ENCODE measurements around the gene MAGI1. TPM values are rescaled to one million over a fixed set of nuclear protein-coding genes. Genes with fewer than 3 reads are reported as not detected.

MAGI1 gene
- total RNA-seq, 2 experiments from 2014 or later, result 0.47 to 0.51 TPM

GRCh38 chr3:65532749-65533148 lies 506.0 kb downstream of the MAGI1 start:
- no peak for DNase-seq
- H3K27ac Mint-ChIP-seq, result no peak overlapping the region
- ChIA-PET CTCF (no interaction called here), POLR2A (no interaction called here)
- H3K36me3 Mint-ChIP-seq (ENCODE audit: low read depth), result no peaks in the 10 kb centered on the region
- H3K9me3 Mint-ChIP-seq, result no peaks in the 10 kb centered on the region
- no peak for TF ChIP-seq CTCF (IDR thresholded peaks at IDR 0.05)
- no peaks in the 10 kb centered on the region for H3K27me3 Mint-ChIP-seq
- ATAC-seq, result no peak
- no peaks in the 10 kb centered on the region for H3K4me1 Mint-ChIP-seq (ENCODE audit: low read depth)
- intact Hi-C loops (cut with micrococcal nuclease), result no loop called here
- H3K4me3 Mint-ChIP-seq, result no peak overlapping the region

GRCh38 chr3:65532215-65532614 lies 506.5 kb downstream of the MAGI1 start:
- H3K36me3 Mint-ChIP-seq (ENCODE audit: low read depth), result no peaks in the 10 kb centered on the region
- CTCF ChIA-PET, result no interaction called here
- no peaks in the 10 kb centered on the region for H3K4me1 Mint-ChIP-seq (ENCODE audit: low read depth)
- no peaks in the 10 kb centered on the region for H3K9me3 Mint-ChIP-seq
- no peak for TF ChIP-seq CTCF (IDR thresholded peaks at IDR 0.05)
- no peak overlapping the region for H3K27ac Mint-ChIP-seq
- DNase-seq, result no peak
- ATAC-seq, result no peak
- intact Hi-C loops (cut with micrococcal nuclease), result no loop called here
- H3K27me3 Mint-ChIP-seq, result no peaks in the 10 kb centered on the region
- no peak overlapping the region for H3K4me3 Mint-ChIP-seq
- POLR2A ChIA-PET, result no interaction called here

GRCh38 chr3:65531499-65531898 lies 507.2 kb downstream of the MAGI1 start:
- H3K4me1 Mint-ChIP-seq (ENCODE audit: low read depth), result no peaks in the 10 kb centered on the region

GRCh38 chr3:65526656-65527055 lies 512.1 kb downstream of the MAGI1 start:
- Mint-ChIP-seq H3K27ac (no peak overlapping the region), H3K36me3 (ENCODE audit: low read depth) (no peaks in the 10 kb centered on the region), H3K4me3 (no peak overlapping the region), H3K9me3 (no peaks in the 10 kb centered on the region), H3K27me3 (no peaks in the 10 kb centered on the region), H3K4me1 (ENCODE audit: low read depth) (no peaks in the 10 kb centered on the region)
- ChIA-PET CTCF (no interaction called here), POLR2A (no interaction called here)
- intact Hi-C loops (cut with micrococcal nuclease), result no loop called here
- ATAC-seq (no peak), DNase-seq (no peak)
- no peak for TF ChIP-seq CTCF (IDR thresholded peaks at IDR 0.05)

More at GRCh38 chr3:65531499-65531898, 507.2 kb downstream of the MAGI1 start:
- no peak for TF ChIP-seq CTCF (IDR thresholded peaks at IDR 0.05)
- intact Hi-C loops (cut with micrococcal nuclease), result no loop called here
- CTCF ChIA-PET, result no interaction called here
- no peaks in the 10 kb centered on the region for H3K36me3 Mint-ChIP-seq (ENCODE audit: low read depth)
- ATAC-seq (no peak), DNase-seq (no peak)
- no peak overlapping the region for H3K27ac Mint-ChIP-seq
- no peaks in the 10 kb centered on the region for H3K9me3 Mint-ChIP-seq
- H3K27me3 Mint-ChIP-seq, result no peaks in the 10 kb centered on the region
- POLR2A ChIA-PET, result no interaction called here
- H3K4me3 Mint-ChIP-seq, result no peak overlapping the region

GRCh38 chr3:65524584-65524983 lies 514.1 kb downstream of the MAGI1 start:
- intact Hi-C loops (cut with micrococcal nuclease), result no loop called here
- ATAC-seq, result no peak
- H3K36me3 Mint-ChIP-seq (ENCODE audit: low read depth), result no peaks in the 10 kb centered on the region
- CTCF ChIA-PET, result no interaction called here
- POLR2A ChIA-PET, result no interaction called here
- no peaks in the 10 kb centered on the region for H3K4me1 Mint-ChIP-seq (ENCODE audit: low read depth)
- no peak overlapping the region for H3K27ac Mint-ChIP-seq
- H3K9me3 Mint-ChIP-seq, result no peaks in the 10 kb centered on the region
- H3K4me3 Mint-ChIP-seq, result no peak overlapping the region
- no peaks in the 10 kb centered on the region for H3K27me3 Mint-ChIP-seq
- no peak for DNase-seq
- TF ChIP-seq CTCF (IDR thresholded peaks at IDR 0.05), result no peak
